GM23248 (cell line): Measurements from ENCODE around the gene ANKRD11.

Experiments used
- EZH2 ChIP-seq: fragments of 200-600 bp; sonication (generic); IDR thresholded peaks from 2 replicates; pipeline ENCODE4 v1.6.1; 2018; ENCODE audit warnings: antibody characterized with exemption, mild to moderate bottlenecking; ENCODE audit not compliant: insufficient read depth, poor library complexity, severe bottlenecking
- EZH2phosphoT487 ChIP-seq: fragments of 200-600 bp; sonication (generic); IDR thresholded peaks from 2 replicates; pipeline ENCODE4 v1.6.1; 2018; ENCODE audit warnings: antibody characterized with exemption, moderate library complexity, mild to moderate bottlenecking, low read depth; ENCODE audit not compliant: insufficient read depth

- TF ChIP-seq EZH2phosphoT487 (no peak), EZH2 (no peak)
These were observed 64.8 kb downstream of the ANKRD11 start for GRCh38 chr16:89425523-89425922.
